SKM-1 (cell line): ENCODE results near the gene IQSEC3.

Source experiments
- DNase-seq: peaks from one replicate; lab custom pipeline; 2025; ENCODE audit not compliant: unreplicated experiment; lab: John Stamatoyannopoulos, UW

Gene IQSEC3

DNA sequence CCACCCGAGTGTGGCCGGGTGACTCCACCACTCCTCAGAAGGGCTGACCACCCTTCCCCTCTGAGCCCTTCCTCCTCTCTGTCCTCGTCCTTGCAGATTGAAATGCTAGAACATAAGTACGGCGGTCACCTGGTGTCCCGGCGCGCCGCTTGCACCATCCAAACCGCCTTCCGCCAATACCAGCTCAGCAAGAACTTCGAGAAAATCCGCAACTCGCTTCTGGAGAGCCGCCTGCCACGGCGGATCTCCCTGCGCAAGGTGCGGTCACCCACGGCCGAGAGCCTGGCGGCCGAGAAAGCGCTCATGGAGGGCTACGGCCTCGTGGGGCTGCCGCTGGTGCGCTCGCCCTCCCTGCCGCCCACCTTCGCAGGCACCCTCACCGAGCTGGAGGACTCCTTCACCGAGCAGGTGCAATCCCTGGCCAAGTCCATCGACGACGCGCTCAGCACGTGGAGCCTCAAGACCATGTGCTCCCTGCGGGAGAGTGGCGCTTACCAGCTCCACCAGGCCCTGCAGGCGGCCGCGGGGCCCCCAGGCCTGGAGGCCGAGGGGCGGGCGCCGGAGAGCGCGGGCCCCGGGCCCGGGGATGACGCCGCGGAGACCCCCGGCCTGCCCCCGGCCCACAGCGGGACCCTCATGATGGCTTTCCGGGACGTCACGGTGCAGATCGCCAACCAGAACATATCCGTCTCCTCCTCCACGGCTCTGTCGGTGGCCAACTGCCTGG is 71.8 kb downstream of the IQSEC3 start:
- no peak for DNase-seq

DNA sequence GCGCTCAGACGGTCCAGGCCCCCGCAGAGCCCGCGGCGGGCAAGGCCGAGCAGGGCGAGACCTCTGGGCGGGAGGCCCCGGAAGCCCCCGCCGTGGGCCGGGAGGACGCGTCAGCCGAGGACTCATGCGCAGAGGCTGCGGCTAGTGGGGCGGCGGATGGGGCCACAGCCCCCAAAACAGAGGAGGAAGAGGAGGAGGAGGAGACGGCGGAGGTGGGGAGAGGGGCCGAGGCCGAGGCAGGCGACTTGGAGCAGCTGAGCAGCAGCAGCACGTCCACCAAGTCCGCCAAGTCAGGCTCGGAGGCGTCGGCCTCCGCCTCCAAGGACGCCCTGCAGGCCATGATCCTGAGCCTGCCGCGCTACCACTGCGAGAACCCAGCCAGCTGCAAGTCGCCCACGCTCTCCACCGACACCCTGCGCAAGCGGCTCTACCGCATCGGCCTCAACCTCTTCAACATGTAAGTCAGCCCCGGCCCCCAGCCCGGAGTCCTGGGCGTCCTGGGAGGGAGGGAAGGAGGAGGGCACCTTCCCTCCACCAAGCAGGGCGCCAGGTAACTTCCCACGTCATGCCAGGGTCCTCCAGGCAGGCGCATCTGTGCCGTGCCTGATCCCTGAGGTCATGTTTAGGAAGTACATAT is 72.4 kb downstream of the IQSEC3 start:
- DNase-seq, result no peak

DNA sequence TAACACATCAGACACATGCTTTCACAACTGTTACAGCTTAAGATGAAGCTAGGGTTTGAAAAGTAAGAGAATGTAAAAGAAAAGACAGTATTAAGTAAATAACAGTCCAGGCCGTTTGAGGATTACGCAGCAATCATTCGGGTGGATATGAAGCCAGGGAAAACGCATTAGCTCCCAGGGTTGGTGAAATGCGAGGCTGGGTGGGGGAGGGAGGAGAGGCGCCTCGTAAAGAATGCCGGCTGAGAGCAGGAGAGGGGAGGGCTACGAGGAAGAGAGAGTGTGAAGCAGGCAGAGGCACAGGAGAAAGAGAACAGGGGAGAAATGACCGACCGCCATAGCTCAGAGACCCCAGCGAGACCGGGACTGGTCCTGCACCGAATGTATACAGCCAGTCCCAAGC is 73.0 kb downstream of the IQSEC3 start:
- DNase-seq, result no peak

DNA sequence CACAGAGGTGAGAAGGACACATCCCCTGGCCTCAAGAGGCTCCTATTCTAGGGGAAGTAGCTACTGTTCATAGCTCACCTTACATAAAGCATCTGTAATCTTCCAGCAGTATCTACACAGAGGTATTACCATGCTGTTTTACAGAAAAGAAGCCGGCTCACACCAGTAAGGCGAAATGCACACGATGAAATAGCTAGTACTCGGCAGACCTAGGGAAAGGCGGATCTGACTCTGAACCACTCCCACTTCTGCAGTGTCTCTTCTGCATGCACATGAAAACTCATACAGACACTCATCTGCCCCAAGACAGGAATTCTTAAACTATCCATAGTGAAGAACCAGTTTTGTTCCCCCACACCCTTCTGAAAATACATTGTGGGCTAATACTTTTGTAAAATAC is 73.6 kb downstream of the IQSEC3 start:
- no peak for DNase-seq

DNA sequence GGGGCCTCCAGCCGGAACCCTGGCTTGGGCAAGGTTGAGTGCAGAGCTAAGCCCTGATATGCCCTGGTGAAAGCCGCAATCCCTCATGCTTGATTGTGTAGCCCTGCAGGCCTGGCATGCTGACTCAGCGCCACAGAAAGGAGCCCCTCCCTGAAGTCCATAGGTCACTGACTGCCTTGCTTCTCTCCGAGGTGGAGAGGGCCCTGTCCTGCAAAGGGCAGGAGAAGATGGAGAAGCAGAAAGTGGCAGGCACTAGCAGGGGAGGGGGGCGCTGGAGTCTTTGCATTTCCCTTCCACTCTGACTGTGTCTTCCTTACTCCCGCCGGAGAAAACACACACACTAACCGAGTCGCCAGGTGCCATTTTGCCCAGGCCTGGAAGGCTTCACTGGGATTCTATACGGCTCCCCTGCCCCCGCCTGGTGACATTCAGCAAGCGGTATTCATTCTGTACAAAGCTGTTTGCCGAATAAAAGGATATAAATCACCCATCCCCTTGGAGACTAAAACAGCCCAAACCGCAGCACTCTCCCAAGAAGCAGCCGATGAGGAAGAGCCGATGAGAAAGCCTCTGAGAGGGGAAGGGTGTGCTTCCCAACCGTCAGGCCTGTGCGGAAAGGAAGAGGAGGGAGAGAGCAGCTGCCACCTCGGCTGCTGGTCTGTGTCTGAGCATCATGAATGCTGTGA is 77.5 kb downstream of the IQSEC3 start:
- DNase-seq, result no peak

DNA sequence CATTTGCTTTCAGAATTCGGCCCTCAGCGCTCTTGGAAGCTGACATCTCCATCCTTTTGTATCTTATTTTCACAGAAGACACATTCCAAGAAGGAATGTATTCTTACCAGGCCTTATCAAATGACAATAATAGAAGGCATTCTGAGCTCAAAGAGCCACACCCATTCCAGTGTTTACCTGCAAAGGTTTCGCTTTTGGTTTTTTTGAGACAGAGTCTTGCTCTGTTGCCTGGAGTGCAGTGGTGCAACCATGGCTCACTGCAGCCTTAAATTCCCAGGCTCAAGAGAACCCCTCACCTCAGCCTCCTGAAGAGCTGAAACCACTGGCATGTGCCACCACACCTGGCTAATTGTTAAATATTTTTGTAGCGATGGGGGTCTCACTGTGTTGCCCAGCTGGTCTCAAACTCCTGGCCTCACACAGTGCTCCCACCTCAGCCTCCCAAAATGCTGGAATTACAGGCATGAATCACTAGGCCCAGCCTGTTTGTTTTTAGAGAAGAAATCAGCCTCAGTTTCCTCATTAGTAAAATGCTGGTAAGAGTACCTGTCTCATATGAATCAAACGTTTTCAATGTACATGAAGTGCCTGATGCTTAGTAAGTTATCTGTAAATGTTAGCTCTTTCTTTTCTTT is 78.2 kb downstream of the IQSEC3 start:
- DNase-seq, result no peak

DNA sequence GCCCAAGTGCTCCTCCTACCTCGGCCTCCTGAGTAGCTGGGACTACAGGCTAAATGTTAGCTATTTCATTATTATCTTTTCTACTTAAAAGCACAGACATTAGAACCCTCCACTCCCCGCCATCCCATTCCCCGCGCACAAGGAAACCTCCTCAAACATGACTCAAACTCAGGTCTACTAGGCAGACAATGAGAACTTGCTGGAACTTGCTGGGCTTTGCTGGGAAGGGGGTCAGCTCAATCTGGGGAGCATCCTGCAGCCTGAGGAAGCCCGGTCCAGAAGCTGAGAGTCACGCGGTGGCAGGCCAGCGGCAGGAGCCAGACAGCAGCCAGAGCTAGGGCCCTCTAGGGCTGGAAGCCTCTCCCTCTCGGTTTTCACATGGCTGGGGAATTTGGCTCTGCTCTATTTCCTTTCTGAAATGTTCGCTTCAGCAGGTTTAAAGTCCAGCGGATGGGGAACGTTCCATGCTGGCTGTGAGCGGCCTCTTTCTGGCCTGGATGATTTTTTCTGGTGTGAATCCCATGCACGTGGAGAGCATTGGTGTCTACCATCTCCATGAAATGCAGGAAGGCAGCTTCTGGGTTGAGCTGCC is 78.9 kb downstream of the IQSEC3 start:
- DNase-seq, result no peak

DNA sequence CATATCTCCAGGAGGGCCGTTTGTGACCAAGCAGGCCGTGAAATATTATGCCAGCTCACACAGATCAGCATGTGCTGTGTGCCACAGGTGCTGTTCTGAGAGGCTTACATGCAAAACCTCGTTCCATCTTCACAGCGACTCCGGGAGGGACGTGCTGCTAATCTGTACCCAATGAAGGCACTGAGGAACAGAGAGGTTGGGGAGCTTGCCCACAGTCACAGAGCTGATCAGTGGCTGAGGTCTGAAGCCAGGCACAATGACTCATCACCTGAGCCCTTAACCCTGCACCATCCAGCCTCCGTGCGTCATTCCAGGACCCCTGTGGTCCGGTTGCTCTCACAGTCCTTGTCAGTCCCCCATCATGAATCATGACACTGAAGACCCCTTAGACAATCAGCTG is 80.7 kb downstream of the IQSEC3 start:
- no peak for DNase-seq

DNA sequence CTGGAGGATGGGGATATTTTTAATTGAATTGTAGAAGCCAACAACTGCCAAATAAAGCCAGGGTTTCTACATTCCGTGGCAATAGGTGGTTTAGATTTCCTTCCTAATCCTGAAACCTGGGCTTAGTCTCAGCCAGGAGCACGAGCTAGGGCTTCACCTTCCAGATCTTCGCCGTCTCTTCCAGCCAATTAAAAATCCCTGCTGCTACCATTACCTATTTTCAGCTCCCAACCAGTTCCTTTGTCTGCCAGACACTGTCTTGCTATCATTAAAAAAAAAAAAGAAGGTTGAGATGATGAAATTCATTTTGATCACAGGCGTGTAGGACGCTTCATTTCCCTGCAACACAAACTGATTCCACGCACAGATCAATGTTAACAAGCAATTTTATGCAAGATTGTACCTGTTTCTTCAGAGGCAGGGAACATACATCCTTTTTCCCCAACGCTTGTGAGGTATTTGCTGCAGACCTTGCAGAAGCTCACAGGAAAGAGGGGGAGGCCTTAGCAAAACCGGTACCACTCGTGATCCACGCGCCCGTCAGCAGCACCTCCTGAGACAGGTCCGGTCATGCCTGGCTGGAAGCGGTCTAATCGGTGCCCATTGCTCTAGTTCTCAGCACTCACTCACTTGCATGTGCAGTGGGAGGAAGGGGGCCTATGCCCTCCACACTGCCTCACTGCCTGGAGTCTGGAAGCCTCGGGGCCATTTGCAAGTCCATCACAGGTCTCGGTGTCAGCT is 82.3 kb downstream of the IQSEC3 start:
- DNase-seq, result no peak

DNA sequence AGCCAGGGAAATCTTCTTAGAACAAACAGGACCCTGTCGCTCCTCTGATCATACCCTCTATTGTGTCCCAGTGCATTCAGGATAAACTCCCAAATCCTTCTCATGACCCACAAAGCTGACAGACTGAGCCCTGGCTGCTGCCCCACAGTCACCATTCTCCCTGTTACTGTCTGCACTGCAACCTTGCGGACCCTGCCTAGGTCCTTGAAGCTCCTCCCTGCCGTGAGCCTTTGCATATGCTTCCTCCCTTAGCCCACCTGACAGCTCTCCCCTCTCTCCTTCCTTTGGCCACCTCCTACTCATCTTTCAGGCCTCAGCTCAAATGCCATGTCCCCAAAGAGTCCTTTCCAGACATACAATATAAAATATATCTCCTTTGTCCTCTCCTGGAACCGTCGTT is 85.0 kb downstream of the IQSEC3 start:
- no peak for DNase-seq

DNA sequence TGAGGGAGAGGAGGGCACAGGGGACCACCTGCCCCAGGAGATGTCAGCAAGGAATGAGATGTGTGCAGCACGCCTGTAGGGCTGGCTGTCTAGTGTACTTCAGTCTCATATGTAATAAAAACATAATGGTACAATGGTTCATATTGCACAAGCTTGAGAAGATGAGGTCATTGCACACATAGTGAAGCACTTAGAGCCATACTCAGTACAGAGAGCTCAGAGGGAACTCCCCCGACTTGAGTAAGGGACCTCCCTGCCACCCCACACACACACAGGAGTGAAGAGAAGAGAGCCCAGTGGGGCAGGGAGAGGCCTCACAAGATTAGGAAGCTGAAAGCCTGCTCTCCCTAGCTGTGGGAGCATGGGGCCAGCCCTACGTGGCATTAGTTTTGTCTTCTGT is 85.9 kb downstream of the IQSEC3 start:
- no peak for DNase-seq

DNA sequence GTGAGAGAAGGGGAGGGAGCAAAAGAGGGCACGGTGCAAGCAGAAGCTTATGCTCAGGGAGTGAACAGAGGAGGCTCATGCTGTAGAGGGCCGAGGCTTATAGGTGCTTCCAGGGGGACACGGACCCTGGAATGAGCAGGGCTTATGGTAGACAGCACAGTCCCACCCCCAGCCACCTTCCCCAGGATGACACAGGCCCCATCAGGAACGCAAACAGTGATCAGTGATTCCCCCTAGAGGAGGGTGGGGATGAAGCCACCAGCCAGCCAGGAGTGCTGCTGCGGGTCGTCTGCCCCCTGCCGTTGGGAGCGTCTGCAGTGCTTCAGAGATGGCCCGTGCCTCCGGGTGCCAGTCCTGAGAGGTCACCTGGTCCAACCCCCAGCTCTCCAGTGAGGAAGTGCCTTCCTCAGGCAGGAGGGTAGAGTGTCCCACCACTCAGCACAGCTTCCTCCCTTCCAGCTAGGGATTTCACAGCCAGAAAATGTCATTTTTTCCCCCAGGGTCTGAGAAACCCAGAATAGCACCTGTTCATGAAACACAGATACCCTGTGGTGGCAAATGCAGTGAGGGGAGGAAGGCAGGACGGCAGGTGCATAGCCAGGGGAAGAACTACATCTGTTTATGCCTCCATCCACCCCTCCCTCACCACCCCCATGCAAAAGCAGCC is 86.6 kb downstream of the IQSEC3 start:
- DNase-seq, result peak; percentile 29

DNA sequence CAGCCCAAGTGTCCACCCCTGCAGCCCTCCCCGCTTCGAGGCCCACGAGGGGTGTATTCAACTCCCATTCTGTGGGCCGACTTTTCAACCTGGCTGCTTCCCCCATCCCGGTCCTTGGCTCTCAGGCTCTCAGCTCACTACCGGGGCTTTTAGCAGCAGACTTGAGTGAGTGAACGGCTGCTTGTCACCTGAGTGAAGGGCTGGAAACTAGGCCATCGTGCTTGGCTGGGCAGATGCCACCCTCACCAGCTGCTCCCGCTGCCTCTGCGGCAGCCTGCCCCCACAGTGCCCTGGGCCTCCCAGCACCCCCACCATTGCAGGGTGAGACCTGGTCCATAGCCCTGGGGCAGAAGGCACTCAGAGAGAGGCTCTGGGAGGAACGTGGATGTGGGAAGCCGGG is 87.5 kb downstream of the IQSEC3 start:
- no peak for DNase-seq

DNA sequence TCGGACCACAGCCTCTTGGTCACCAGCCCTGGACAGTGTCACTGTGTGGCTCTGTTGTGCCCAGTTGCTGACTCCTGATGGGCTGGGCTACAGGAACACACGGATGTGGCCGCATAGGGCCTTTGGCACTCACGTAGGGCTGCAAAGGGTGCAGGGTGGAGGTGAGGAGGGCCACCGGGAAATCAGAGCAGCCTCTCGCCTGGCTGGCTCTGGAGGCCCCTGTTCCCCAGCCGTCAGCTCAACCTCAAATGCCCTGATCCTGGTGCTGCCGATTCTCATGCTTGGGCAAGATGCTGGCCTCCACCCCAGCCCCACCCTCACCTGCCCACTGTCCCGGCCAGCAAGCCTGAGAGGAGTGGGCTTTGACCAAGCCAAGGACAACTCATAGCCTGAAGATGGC is 88.4 kb downstream of the IQSEC3 start:
- DNase-seq, result no peak

DNA sequence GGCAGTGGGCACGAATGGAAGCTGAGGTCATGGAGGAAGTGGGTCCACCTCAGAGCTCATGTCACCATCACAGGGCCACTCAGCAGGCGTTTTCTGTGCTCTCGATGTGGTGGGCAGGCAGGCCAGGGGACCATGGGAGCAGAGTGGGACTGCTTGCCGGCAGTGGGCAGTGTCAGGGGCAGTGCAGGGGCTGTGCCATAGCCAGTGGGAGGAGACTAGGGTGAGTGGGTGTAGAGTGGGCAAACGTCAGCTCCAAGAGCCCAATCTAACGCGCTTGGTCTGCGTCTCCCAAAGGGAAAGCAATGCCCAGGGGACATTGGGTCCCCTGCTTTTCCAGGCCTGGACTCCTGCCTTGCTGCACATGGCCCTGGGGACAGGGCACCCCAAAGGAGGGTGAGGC is 89.1 kb downstream of the IQSEC3 start:
- no peak for DNase-seq

DNA sequence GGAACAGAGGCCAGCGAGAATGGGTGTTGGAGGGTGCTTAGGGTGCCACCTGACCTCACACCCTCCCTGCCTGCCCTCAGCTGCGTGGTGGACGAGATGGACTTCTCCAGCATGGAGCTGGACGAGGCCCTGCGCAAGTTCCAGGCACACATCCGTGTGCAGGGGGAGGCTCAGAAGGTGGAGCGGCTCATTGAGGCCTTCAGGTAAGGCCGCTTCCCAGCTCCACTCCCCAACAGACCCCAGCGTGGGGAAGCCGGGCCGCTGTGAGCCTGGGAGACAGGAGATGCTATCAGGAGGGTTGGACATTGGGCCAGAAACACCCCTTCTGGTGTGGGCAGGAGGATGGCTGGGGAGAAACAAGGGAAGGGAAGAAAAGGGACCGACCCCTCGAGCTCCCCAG is 90.4 kb downstream of the IQSEC3 start:
- no peak for DNase-seq

DNA sequence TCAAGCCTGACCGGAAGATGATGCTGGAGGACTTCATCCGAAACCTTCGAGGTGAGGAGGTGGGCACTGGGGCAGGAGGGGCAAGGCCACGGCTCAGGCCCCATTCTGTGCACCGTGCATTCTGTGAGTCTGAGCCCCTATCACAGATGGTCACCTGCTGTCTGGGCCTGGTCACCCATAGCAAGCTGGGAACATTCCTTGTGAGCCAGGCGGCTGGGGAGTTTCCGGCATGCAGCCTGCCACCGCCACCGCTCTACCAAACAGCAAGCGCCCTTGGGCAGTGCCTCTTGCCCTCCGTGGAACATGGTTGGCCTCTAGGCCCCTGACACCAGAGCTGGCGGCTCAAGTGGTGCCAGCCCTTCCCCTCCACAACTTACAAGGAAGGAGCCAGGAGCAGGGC is 91.1 kb downstream of the IQSEC3 start:
- DNase-seq, result no peak

DNA sequence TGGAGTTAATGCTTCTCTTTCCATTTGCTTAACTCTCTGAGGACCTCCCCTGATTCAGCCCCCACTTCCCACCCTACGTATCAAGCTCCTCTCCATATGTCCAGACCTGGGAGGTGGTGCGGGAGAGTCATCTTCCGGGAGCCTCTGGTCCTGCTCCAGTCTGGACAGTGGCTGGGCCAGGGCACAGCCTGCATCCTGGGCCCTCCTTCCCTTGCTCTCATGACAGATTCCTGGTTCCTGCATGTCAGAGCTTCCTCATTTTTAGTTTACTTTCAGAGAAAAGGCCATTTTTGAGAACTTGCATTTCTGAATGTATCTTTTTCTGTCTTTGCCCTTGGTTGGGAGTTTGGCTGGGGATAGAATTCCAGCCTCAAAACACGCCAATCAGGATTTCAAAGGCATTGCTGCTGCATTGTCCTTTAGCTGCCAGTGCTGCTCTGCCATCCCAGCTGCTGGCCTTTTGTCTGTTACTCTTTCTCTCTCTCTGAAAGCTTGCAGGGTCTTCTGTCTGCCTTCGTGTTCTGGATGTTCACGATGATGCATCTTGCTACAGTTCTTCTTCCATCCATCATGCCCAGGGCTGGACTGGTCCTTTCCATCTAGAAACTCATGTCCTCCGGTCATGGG is 92.7 kb downstream of the IQSEC3 start:
- DNase-seq, result no peak

DNA sequence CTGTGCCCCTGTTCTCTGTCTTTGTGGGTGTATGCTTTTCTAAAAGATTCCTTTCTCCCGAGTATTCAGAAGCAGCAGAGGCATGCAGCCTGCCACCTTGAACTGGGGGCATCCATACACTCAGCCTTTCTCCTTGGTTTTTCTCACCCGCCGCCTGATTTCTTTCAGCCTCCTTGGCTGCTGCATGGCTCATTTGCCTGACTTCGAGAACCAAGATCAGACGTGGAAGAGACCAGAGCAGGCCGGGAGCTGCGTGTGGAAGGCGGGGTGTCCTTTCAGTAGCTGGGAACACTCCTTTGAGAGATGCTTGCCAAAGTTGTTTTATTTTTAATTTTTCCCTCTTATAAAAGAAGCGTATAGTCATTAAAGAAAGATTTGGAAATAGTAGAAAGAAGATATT is 94.3 kb downstream of the IQSEC3 start:
- no peak for DNase-seq

DNA sequence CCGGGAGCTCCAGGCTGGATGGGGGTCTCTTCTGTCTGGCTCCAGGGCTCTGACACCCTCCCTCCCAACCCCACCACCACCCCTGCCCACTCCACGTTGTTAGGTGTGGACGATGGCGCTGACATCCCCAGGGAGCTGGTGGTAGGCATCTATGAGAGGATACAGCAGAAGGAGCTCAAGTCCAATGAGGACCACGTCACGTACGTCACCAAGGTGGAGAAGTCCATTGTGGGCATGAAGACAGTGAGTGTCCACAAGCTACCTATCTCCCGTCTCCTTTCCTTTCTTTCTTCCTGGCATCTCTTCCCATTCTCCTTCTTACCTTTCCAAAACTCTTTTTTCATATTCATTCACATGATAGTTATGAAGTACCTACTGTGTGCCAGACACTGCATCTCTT is 95.3 kb downstream of the IQSEC3 start:
- DNase-seq, result no peak
